GM18870 (cell line): ENCODE measurements around the gene FNIP1.
"Not testable (repeated sequence)": the region's sequence is repeated elsewhere in the genome, so short reads cannot be mapped to it uniquely, and the experiment has no call there.

ENCODE experiments used
- ATAC-seq: cut with Tn5 transposase; IDR thresholded peaks from one replicate; pipeline ENCODE4 v1.9.1; 2021; ENCODE audit warnings: moderate library complexity; ENCODE audit not compliant: unreplicated experiment

FNIP1 gene

DNA sequence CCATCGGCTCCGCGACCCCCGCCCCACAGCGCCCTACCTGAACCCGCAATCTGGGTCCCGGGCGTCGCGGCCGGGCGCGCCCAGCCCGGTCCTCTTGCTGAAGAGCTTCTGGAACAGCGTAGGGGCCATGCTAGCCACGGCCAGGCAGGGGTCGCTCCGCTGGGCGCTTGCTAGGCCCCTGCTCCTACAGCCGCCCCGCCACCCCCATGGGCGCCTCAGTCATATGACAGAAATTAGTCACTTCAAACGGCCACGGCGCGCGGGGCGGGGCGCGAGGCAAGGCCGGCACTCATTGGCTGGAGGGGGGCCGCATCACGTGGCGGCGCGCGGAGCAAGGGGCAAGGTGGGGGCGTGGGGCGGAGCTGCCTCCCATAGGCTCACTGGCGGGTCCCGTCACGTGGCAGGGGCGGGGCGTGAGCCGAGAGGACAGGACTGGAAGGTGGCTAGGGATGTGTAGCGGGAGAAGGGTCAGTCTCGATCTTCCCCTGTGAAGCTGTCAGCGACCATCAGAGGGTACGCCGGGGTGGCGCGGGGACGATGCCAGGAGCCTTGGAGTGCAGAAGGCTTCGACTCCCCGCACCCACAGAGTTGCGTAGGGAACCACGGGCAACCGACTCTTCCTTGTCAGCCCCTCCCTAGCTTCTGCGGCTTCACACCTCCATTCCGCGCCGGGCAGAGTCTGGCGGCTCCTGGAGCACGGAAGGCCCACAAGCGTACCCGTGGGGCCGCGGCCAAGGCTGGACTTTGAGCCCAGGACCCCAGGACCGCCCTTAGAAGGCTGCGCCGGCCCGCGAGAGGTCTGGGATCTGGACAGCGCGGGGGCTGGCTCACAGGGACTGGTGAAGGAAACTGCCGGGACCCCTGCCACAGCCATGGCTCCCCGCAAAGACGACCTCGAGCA, at the start of gene FNIP1:
Gene FNIP1 (minus strand): TSS at position 225 of the 901 bp plus-strand sequence. CDS start 96 bp downstream, at position 129.
- peak; percentile 83 for ATAC-seq

DNA sequence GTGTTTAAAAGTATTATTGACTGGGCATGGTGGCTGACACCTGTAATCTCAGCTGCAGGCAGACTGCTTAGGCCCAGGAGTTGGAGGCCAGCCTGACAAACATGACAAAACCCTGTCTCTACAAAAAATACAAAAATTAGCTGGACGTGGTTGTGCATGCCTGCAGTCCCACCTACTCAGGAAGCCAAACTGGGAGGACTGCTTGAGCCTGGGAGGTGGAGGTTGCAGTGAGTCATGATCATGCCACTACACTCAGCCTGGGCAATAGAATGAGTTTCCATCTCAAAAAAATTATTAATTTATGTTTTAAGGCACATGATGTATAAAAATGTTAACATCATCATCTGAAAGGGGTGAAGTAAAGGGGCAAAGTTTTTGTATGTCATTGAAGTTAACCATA, 49.7 kb upstream of the FNIP1 start:
- ATAC-seq = no peak

DNA sequence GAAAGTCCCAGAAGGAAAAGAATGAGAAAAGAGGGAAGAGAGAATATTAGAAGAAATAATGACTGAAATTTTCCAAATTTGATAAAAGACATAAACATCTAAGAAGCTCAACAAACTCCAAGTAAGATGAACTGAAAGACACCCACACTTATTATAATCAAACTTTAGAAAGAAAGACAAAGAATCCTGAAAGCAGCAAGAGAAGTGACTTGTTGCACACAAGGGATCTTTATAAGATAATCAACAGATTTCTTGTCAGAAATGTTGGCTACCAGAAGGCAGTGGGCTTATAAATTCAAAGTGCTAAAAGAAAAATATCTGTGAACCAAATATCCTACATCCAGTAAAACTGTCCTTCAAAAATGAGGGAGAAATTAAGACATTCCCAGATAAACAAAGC, 49.0 kb upstream of the FNIP1 start:
- ATAC-seq = no peak

DNA sequence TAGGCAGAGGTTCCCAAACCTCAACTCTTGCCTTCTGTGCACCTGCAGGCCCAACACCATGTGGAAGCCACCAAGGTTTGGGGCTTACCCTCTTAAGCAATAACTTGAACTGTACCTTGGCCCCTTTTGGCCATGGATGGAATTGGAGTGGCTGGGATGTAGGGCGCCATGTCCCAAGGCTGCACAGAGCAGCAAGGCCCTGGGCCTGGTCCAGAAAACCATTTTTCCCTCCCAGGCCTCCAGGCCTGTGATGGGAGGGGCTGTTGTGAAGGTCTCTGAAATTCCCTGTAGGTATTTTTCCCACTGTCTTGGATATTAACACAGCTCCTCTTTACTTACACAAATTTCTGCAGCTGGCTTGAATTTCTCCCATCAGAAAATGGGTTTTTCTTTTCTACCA, 46.2 kb upstream of the FNIP1 start:
- ATAC-seq = not testable (repeated sequence)

DNA sequence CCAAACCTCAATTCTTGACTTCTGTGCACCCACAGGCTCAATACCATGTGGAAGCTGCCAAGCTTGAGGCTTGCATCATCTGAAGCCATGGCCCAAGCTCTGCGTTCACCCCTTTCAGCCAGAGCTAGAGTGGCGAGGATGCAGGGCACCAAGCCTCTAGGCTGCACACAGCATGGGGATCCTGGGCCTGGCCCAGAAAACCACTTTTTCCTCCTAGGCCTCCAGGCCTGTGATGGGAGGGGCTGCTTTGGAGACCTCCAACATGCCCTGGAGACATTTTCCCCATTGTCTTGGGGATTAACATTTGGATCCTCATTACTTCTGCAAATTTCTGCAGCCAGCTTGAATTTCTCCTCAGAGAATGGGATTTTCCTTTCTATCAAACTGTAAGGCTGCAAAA, 35.9 kb upstream of the FNIP1 start:
- not testable (repeated sequence) for ATAC-seq

DNA sequence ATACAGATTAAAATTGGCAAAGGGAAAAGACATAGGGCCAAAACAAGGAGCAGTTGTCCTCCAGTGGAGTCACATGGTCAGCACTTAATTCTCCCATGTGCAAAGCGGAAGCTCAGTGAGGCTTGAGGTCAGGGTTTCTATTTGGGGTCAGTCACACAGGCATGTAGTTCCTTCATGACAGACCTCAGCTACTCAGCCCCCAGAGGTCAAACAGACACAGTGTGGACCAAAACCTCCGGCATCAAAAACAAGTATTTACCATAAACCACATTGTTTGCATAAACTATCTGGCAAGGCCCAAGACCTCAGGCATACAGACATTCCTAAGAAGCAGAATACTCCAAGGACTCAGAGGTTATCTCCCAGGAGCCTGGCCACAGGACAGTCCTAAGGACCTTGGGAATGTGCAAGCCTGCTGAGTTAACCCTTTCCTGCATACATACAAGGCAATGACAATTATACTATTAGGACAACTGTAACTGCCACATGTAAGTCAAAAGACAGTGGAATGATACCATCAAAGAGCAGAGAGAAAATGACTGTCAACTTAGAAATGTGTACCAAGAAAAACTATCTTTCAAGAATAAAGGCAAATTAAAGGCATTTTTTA, 28.7 kb upstream of the FNIP1 start:
- peak; percentile 91 for ATAC-seq

DNA sequence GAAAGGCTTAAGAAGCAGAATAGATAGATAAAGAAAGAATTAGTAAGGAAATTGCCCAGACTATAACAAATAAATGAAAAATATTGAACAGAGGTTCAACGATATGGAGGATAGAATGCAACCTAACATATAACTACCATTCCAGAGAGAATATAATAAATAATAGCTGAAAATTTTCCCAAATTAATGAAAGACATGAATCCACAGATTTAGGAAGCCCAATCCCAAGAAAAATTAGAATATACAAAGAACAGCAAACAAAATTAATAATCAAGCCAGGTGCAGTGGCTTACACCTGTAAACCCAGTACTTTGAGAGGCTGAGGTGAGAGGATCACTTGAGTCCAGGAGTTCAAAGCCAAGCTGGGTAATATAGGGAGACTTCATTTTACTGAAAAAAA, 27.8 kb upstream of the FNIP1 start:
- no peak for ATAC-seq

DNA sequence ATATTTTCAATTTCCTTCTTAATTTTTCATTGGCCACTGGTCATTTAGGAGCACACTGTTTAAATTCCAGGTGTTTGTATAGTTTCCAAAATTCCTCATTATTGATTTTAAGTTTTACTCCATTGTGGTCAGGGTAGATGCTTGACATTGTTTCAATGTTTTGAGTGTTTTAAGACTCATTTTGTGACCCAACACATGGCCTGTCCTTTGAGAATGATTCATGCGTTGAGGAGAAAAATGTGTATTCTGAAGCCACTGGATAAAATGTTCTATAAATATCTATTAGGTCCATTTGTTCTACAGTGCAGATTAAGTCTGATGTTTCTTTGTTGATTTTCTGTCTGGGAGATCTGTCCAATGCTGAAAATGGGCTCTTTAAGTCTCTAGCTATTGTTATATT, 24.4 kb upstream of the FNIP1 start:
- no peak for ATAC-seq

DNA sequence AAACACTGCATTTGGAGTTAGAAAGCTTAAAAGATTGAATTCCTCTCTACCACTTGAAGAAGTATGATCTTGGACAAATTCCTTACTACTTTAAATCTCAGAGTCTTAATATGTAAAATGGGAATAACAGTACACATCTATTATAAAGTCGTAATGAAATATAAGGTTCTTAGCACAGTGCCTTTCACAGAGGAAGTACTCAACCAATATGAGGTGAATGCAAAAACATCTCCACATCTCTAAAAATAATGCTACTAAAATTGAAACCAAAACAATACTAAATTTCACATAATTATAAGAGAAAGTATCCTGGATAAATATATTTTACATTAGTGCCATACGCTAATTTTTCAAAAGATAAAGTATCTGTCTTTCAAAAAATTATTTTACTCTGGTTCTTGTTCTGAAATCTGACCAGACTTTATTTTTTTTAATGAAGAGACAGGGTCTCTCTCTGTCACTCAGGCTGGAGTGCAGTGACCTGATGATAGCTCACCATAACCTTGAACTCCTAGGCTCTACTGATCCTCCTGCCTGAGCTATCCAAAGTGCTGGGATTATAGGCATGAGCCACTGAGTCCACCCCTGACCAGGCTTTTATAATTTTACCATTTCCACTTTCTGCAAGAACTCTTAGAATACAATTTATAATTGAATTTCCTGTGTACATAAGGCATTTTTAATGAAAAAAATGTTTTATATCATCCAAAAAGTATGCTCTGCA, 21.3 kb upstream of the FNIP1 start:
- no peak for ATAC-seq

DNA sequence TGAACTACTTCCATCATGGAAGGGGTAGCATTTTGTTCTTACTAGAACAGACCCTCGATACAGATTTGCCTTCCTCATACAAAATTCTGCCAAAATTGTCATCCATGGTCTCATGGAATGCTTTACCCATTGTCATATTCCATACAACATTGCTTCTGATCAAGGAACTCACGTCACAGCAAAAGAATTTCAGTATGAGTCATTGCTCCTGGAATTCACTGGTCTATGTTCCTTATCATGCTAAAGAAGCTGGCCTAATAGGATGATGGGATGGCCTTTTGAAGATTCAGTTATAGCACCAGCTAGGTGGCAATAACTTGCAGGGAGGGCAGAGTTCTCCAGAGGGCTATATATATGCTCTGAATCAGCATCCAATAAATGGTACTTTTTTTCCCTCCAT, 18.2 kb upstream of the FNIP1 start:
- no peak for ATAC-seq

DNA sequence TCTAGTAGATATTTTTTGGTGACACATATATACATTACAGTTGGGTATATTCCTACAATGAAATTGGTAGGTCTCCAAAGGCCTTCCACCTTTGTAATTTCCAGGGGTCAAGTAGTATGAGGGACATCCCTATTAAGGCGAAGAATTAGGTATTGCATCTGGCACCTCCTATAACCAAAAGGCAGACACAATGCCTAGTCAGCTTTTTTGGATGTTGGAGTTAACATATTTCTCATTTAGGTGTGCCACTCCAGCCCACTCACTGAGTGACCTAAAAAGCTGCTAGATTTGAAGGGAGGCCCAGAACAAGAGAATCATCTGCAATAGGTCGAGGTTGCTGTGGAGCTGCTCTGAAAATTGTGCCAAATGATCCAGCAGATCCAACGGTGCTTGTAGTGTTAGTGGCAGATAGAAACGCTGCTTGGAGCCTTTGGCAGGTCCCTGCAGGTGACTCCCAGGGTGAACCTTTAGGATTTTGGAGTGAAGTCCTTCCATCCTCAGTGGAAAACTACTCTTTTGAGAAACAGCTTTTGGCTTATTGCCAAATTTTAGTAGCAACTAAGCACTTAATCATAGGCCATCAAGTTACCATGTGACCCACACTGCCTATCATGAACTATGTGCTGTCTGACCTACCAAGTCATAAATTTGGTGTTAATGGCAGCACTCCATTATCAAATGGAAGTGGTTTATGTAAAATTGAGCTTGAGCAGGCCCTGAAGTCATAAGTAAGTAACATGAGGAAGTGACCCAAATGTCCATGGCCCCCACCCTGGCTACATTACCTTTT, 15.7 kb upstream of the FNIP1 start:
- ATAC-seq = no peak

DNA sequence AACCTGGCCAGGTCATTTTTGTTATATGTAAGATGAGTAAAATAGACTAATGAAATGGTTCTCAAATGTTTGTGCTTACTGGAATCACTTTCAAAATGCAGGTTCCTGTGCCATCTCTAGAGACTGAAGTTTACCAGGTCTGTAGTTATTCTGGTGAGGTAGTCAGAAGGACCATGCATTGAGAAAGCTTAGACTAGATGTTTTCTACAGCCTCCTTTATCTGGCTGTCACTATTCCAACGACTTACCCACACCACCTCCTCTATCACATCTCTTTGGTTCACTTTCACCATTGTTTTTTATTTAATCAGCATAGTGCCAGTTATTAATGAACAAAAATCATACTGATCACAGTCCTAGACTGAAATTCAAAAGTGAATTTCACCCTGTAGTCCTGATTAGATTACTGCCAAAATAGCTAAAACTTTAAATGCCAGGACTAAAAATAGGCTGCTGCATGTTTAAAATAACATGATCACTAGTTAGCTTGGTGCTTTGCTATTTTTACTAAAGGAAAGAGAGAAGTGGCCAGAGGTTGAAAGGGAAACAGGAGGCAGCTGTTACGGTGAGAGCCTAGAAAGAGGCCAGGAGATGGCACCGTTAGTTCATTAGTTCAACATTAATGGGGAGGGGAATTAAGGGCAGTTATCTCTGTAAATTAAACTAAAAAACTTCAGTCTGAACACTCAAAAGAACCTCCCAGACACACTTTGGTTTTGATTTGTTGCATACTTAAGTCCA, 13.9 kb upstream of the FNIP1 start:
- ATAC-seq = no peak

DNA sequence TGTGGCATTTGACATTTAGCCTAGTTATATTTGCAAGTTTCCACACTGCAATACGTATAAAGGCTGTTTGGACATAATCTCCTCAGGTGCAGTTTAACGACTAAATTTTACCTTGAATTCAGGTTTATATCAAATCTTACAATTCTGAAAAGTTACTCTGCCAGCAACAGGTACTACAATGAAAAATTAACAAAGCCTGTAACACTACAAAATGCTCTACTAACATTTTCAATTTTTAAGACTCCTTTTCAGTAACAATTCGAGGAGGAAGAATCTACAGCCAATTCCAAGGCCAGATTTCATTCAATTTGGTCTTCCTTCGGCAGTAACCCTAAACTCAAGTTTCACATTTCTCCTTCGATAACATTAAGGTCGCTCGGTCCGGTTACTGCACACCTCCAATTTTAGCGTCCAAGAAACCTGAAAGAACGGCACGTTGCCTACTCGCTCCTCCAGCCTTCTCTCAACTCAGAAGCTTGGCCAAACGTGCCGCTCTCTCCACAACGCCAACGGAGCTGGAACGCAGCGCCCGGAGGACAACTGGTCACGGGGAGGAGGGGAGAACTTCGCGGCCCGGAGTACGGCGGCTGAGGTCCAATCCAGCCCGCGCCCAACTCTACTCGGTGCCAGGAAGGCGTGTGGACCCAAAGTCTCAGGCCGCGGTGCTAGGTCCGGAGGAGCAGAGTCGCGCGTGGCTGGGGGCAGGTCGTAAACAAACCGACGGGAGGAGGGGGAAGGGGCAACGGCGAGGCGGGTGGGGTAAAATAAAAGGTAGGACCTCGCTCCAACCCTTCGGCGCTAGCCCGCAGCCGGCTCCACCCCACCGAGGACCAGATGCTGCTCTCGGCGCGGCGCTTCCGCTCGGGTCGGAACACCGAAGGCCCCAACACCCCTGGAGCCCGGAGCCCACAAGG, 681 bp downstream of the FNIP1 start:
- peak; percentile 7 for ATAC-seq

DNA sequence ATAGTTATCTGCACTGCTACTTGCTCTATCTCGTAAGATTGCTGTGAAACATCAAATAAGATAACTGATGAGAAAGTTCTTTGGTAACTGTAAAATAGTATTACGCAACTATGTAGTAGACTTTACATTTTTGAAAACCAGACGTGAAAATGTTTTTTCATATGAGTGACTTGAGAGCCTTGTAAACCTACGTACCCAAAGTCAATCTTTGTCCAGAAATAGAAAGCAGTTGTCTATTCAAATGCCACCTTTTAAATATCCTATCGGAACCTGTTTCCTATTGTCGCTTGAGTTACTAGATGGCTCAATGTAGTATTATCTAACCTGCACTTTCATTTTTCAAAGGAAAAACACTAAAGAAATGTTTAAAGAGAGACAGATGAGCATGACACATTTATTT, 1.6 kb downstream of the FNIP1 start:
- ATAC-seq = no peak

DNA sequence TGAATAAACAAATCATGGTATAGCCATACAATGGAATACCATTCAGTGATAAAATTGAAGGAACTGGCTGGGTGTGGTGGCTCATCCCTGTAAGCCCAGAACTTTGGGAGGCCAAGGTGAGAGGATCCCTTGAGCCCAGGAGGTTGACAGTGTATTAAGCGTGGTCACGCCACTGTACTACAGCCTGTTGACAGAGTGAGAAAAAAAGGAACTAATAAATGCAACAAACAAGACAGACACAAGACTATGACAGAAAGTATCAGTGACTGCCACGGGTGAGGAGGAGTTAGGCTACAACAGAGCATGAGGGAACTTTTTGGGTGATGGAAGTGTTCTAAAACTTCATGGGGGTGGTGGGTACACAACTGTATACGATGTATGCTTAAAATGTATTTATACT, 2.2 kb downstream of the FNIP1 start:
- no peak for ATAC-seq

DNA sequence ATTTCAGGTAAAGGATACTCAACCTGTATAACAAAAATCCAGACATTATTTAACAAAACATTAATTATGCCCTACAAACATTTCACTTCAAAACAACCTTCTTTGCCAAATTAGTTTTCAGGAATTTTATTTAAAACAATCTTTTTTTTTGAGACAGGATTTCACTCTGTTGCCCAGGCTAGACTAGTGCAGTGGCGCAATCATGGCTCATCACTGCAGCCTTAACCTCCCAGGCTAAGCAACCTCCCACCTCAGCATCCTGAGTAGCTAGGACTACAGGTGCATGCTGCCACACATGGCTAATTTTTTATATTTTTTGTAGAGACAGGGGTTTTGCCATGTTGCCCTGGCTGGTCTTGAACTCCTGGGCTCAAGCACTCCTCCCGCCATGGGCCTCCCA, 3.9 kb downstream of the FNIP1 start:
- no peak for ATAC-seq

DNA sequence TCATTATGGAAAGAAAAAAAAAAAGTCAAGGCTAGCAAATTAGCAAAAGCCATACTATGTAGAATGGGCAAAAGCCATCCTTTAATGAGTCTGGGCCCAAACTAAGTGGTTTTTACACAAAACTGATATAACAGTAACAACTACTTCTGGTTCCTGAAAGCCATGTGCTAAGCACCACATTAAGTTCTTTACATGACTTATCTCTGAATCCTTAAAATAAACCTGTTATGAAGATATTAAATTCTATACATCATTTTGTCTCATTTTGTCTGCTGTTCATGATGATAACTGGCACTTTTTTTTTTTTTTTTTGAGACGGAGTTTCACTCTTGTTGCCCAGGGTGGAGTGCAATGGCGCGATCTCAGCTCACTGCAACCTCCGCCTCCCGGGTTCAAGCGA, 5.0 kb downstream of the FNIP1 start:
- ATAC-seq = no peak

DNA sequence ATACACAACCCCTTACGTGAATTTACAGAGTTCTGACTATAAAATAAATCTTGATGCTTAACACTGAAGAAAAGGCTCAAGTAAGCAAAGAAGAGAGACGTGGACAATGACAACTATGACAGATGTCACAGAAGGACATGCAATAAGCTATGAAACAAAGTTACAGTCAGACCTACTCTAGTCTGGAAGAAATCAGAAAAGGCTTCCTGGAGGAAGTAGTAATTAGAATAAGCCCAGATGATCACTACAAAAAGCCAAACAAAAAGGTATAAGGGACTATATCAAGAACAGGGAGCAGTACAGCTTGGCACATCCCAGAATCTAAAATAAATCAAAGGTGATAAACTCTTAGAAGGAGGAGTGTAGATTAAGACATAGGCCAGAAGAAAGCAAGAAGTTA, 6.3 kb downstream of the FNIP1 start:
- ATAC-seq = no peak

DNA sequence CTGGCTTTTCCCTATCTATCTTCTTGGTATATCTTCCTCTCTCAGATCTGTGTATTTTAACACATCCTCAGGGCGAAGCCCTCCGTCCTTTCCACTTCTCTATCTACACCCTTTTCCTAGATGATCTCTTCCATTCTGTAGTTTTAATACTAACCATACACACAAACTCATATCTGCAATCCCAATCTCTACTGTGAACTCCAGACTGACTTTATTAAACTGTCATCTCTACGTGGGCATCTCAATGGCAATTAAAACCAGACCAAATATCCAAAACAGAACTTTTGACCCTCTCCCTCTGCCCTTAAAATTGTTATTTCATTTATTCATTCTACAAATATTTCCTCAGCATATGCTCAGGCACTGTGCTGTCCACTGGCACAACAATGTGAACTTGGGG, 7.1 kb downstream of the FNIP1 start:
- ATAC-seq = no peak
